K562 (cell line): Measurements from ENCODE around the gene CATSPER4. TPM values are rescaled to one million over a fixed set of nuclear protein-coding genes. Genes with fewer than 3 reads are reported as not detected.

Experiments used
- ATAC-seq: fragments of 200-7000 bp; cut with Tn5 transposase; 3 replicates; pipeline ENCODE4 v1.9.1; 2020; ENCODE audit warnings: moderate library complexity
- BruUV-seq: library from RNA; stranded (reverse); fragments of 400-500 nt; replicated peaks from 2 replicates; lab custom pipeline; 2021; lab: Mats Ljungman, UMichigan
- CTCF ChIA-PET: fragments of 300-600 bp; formaldehyde crosslinking; extraction: SDS; loops from one replicate; lab custom pipeline; 2021; ENCODE audit warnings: low intra/inter-chr PET ratio; lab: Yijun Ruan, JAX
- POLR2A ChIA-PET: fragments of 300-600, 350-650 bp; sonication (Branson Sonifier 250); formaldehyde crosslinking; extraction: SDS; loops from one replicate; lab custom pipeline; 2021; ENCODE audit warnings: antibody characterized with exemption, inconsistent platforms; lab: Yijun Ruan, JAX
- DNase-seq, 4 experiments: peaks; one replicate each; pipeline versions ENCODE4 v3.0.0 to v3.0.0-alpha.2; 2011 to 2018; ENCODE audit warnings: low spot score in 3 of 4, mixed read lengths in 3 of 4; ENCODE audit errors: extremely low read depth in 1 of 4
- FAIRE-seq: peaks from 2 replicates; lab custom pipeline; 2011; peaks lifted over from hg19 to GRCh38; lab: Jason Lieb, UNC
- H2AFZ ChIP-seq: 2 replicates; pipeline ENCODE4 v1.6.0; 2011; ENCODE audit warnings: low read depth, low read length, control low read depth, inconsistent platforms
- H3K27ac ChIP-seq: fragments of 200-600 bp; 3 replicates; pipeline ENCODE4 v1.8.0; 2011; ENCODE audit warnings: low read depth, mild to moderate bottlenecking, control low read depth, inconsistent platforms, low read length, moderate library complexity, mixed read lengths; ENCODE audit errors: extremely low read depth
- H3K27me3 ChIP-seq, 2 experiments: fragments of 300-600 bp in 1 of 2; 2 replicates in 1 of 2; 3 replicates in 1 of 2; pipeline versions ENCODE4 v1.6.0 to v1.8.0; 2011; ENCODE audit warnings: inconsistent platforms in 2 of 2, low read length in 2 of 2, mild to moderate bottlenecking in 1 of 2, mixed read lengths in 1 of 2, moderate library complexity in 1 of 2; ENCODE audit not compliant: control insufficient read depth in 2 of 2, insufficient read depth in 2 of 2
- H3K36me3 ChIP-seq: fragments of 300-600 bp; 3 replicates; pipeline ENCODE4 v1.8.0; 2011; ENCODE audit warnings: mild to moderate bottlenecking, low read length, inconsistent platforms; ENCODE audit not compliant: control insufficient read depth, insufficient read depth
- H3K4me1 ChIP-seq, 2 experiments: fragments of 200-600 bp in 1 of 2; replicated peaks in 1 of 2; 2 replicates in 1 of 2; 3 replicates in 1 of 2; pipeline versions ENCODE4 v1.5.1 to v1.8.0; 2011; ENCODE audit warnings: inconsistent platforms in 2 of 2, low read length in 2 of 2, mild to moderate bottlenecking in 1 of 2, mixed read lengths in 1 of 2, moderate library complexity in 1 of 2; ENCODE audit not compliant: control insufficient read depth in 2 of 2, insufficient read depth in 2 of 2
- H3K4me2 ChIP-seq: 2 replicates; pipeline ENCODE4 v1.6.1; 2011; ENCODE audit warnings: low read length, control low read depth, inconsistent platforms, mixed read lengths; ENCODE audit not compliant: insufficient read depth
- H3K4me3 ChIP-seq: fragments of 200-600 bp; sonication (generic), shearing (Covaris generic); 2 replicates; pipeline ENCODE4 v1.5.1; 2016; ENCODE audit warnings: control low read depth, inconsistent platforms
- H3K79me2 ChIP-seq: fragments of 200-600 bp; 3 replicates; pipeline ENCODE4 v1.8.0; 2011; ENCODE audit warnings: low read length, inconsistent platforms; ENCODE audit not compliant: control insufficient read depth, insufficient read depth
- H3K9ac ChIP-seq, 2 experiments: 2 replicates each; pipeline versions ENCODE4 v1.6.0 to v1.6.1; 2011; ENCODE audit warnings: low read depth in 2 of 2, low read length in 2 of 2, control low read depth in 1 of 2, inconsistent platforms in 1 of 2, mild to moderate bottlenecking in 1 of 2, mixed read lengths in 1 of 2; ENCODE audit not compliant: insufficient read depth in 1 of 2
- H3K9me1 ChIP-seq: one replicate; pipeline ENCODE4 v1.6.0; 2011; ENCODE audit warnings: inconsistent platforms, mild to moderate bottlenecking, low read length, moderate library complexity; ENCODE audit not compliant: control insufficient read depth, insufficient read depth
- H3K9me3 ChIP-seq: replicated peaks from 2 replicates; pipeline ENCODE4 v1.5.1; 2011; ENCODE audit warnings: low read depth, low read length, inconsistent platforms; ENCODE audit not compliant: control insufficient read depth, insufficient read depth
- H4K20me1 ChIP-seq: replicated peaks from 2 replicates; pipeline ENCODE4 v1.6.1; 2011; ENCODE audit warnings: low read length, inconsistent platforms, mixed read lengths; ENCODE audit not compliant: control insufficient read depth, insufficient read depth
- CHD1 ChIP-seq: fragments of 200-600 bp; sonication (generic); IDR thresholded peaks from one replicate; pipeline ENCODE4 v1.6.1; 2012; ENCODE audit warnings: mild to moderate bottlenecking, moderate library complexity, low read length, inconsistent platforms
- CXXC5 ChIP-seq: fragments of 250-450 bp; sonication (Bioruptor Pico); IDR thresholded peaks from 2 replicates; pipeline ENCODE4 v1.8.0; 2022; ENCODE audit warnings: inconsistent platforms, mild to moderate bottlenecking, moderate library complexity
- DNMT1 ChIP-seq: fragments of 450-650 bp; IDR thresholded peaks from 2 replicates; pipeline ENCODE4 v1.6.1; 2016; ENCODE audit warnings: antibody characterized with exemption, mild to moderate bottlenecking
- FOXJ3 ChIP-seq: sonication (generic); formaldehyde crosslinking; IDR thresholded peaks from 2 replicates; pipeline ENCODE4 v1.4.0; 2020; ENCODE audit warnings: mild to moderate bottlenecking, missing genetic modification reagents
- KAT7 ChIP-seq: sonication (generic); formaldehyde crosslinking; IDR thresholded peaks from 2 replicates; pipeline ENCODE4 v1.8.0; 2022; ENCODE audit warnings: missing genetic modification reagents, mild to moderate bottlenecking, borderline replicate concordance
- KLF10 ChIP-seq: fragments of 250-450 bp; sonication (Bioruptor Pico); IDR thresholded peaks from 2 replicates; pipeline ENCODE4 v1.6.1; 2021; ENCODE audit warnings: matching md5 sums
- MBD1 ChIP-seq: fragments of 250-450 bp; sonication (Bioruptor Pico); IDR thresholded peaks from 2 replicates; pipeline ENCODE4 v1.8.0; 2022; ENCODE audit warnings: inconsistent platforms
- MTF1 ChIP-seq: fragments of 250-450 bp; sonication (Bioruptor Pico); IDR thresholded peaks from 2 replicates; pipeline ENCODE4 v1.9.0; 2021; ENCODE audit warnings: moderate library complexity, mild to moderate bottlenecking, inconsistent platforms, borderline replicate concordance
- PBX2 ChIP-seq, 2 experiments: IDR thresholded peaks in 1 of 2; conservative IDR thresholded peaks in 1 of 2; 2 replicates each; pipeline ENCODE4 v1.6.1; 2016; ENCODE audit warnings: low read depth in 2 of 2, mild to moderate bottlenecking in 1 of 2, missing compliant biosample characterization in 1 of 2, missing genetic modification characterization in 1 of 2, moderate library complexity in 1 of 2
- RBM39 ChIP-seq: fragments of 200-400 bp; formaldehyde crosslinking; optimal IDR thresholded peaks from 2 replicates; pipeline ENCODE3; 2018; ENCODE audit warnings: low read depth, low read length
- SMARCA4 ChIP-seq: fragments of 450-650 bp; IDR thresholded peaks from 2 replicates; pipeline ENCODE4 v1.6.1; 2016
- STAG1 ChIP-seq: sonication (generic); formaldehyde crosslinking; IDR thresholded peaks from 2 replicates; pipeline ENCODE4 v1.5.0; 2020; ENCODE audit warnings: missing genetic modification reagents, borderline replicate concordance
- VEZF1 ChIP-seq: fragments of 200-800 bp; sonication (Bioruptor generic); IDR thresholded peaks from 2 replicates; pipeline ENCODE4 v1.6.1; 2017; ENCODE audit warnings: missing genetic modification characterization, missing compliant biosample characterization
- ZNF282 ChIP-seq: sonication (generic); formaldehyde crosslinking; IDR thresholded peaks from 2 replicates; pipeline ENCODE4 v1.8.1; 2023; ENCODE audit warnings: missing genetic modification reagents
- ZNF311 ChIP-seq: fragments of 250-450 bp; sonication (Bioruptor Pico); IDR thresholded peaks from 2 replicates; pipeline ENCODE4 v1.4.0; 2020; ENCODE audit warnings: mild to moderate bottlenecking, moderate library complexity
- ZNF512 ChIP-seq: IDR thresholded peaks from 2 replicates; pipeline ENCODE4 v1.6.1; 2016; ENCODE audit warnings: missing genetic modification characterization, missing compliant biosample characterization
- ZNF75A ChIP-seq: fragments of 450-650 bp; formaldehyde crosslinking; IDR thresholded peaks from 2 replicates; pipeline ENCODE4 v1.4.0; 2020; ENCODE audit warnings: mild to moderate bottlenecking
- WGBS: fragments of 100-300 bp; shearing (Covaris generic); methylation state at CpG from one replicate; pipeline ENCODE4 v1.1.6; 2016; ENCODE audit warnings: low coverage, mixed read lengths; ENCODE audit not compliant: insufficient coverage; ENCODE audit errors: missing lambda C conversion rate; 5-methylcytosine and 5-hydroxymethylcytosine counted together
- in situ Hi-C: fragments of 300-500 bp; cut with MboI; formaldehyde crosslinking; loops from 4 replicates; pipeline ENCODE4 v1.15.0; 2018; ENCODE audit warnings: inconsistent platforms, mixed read lengths
- intact Hi-C: fragments of 100-400 bp; cut with micrococcal nuclease; formaldehyde crosslinking; loops from 2 replicates; pipeline ENCODE4 v1.14.2; 2022
- polyA plus RNA-seq, 8 experiments: library from polyadenylated mRNA; depleted of rRNA in 4 of 8; stranded (reverse) in 5 of 8; unstranded in 3 of 8; fragments of >200 nt; fragmentation: Nextera tagmentation in 2 of 8; fragmentation: Illumina TruSeq in 1 of 8; extraction: Ambion mirVana in 2 of 8; extraction: Trizol in 1 of 8; gene quantifications; 2 replicates each; pipeline versions ENCODE4 v1.2.1 to v1.2.3, GENCODE V29; 2011 to 2014; ENCODE audit warnings: inconsistent platforms in 1 of 8, missing spikeins in 1 of 8
- total RNA-seq, 7 experiments: library from RNA; depleted of rRNA in 6 of 7; stranded (reverse); fragments of >200 nt in 6 of 7; fragmentation: Illumina TruSeq in 2 of 7; extraction: Trizol in 2 of 7; gene quantifications; 2 replicates each; pipeline versions ENCODE4 v1.2.1 to v1.2.3, GENCODE V29; 2011 to 2021; ENCODE audit warnings: low replicate concordance in 1 of 7

The CATSPER4 gene
- total and polyA plus RNA-seq, 9 of the 15 experiments (the other 6 are each of a cell fraction or from before 2014, with no cell fraction given), result 0.04 to 0.13 TPM; not detected in 7

GRCh38 chr1:26197301-26197700 is 6.9 kb downstream of the CATSPER4 start:
- WGBS, result 38% methylated on average over 3 of the region's 3 CpGs
- H3K9me1 ChIP-seq, result no peaks in the 10 kb centered on the region
- FAIRE-seq (no peak), DNase-seq (no peak), ATAC-seq (no peak)
- no peaks in the 10 kb centered on the region for H4K20me1 ChIP-seq
- H3K4me1 ChIP-seq, result peaks cover 23 to 26% of the 10 kb centered on the region in 2 experiments
- intact Hi-C loops (no loop called here), in situ Hi-C loops (no loop called here)
- no peaks in the 10 kb centered on the region for H3K27me3 ChIP-seq
- ChIA-PET POLR2A (interaction anchor here (0.7 kb wide), 1 partner anchor 182 kb away, joined by 3 read pairs; no protein-coding TSS in a partner anchor), CTCF (no interaction called here)
- no peak overlapping the region for H3K4me2 ChIP-seq
- H3K9me3 ChIP-seq, result no peaks in the 10 kb centered on the region
- no peaks in the 10 kb centered on the region for H3K79me2 ChIP-seq
- no peak overlapping the region for H3K27ac ChIP-seq
- no peak overlapping the region for H3K9ac ChIP-seq
- no peak overlapping the region for H3K4me3 ChIP-seq
- no TSS peak for BruUV-seq
- H2AFZ ChIP-seq, result no peak overlapping the region
- no peaks in the 10 kb centered on the region for H3K36me3 ChIP-seq
- TF ChIP-seq SMARCA4, result no peak
- no peak for TF ChIP-seq ZNF311
- TF ChIP-seq ZNF512 (tag), result no peak
- TF ChIP-seq VEZF1, result no peak
- TF ChIP-seq CHD1, result no peak
- no peak for TF ChIP-seq CXXC5
- TF ChIP-seq KLF10, result no peak
- no peak for TF ChIP-seq KAT7 (CRISPR knock-in tag)
- TF ChIP-seq ZNF75A, result no peak
- no peak for TF ChIP-seq MTF1
- TF ChIP-seq MBD1 (CRISPR knock-in tag), result no peak
- TF ChIP-seq RBM39, result no peak
- TF ChIP-seq PBX2 (CRISPR knock-in tag; IDR thresholded peaks at IDR 0.05; ENCODE audit: low read depth), result no peak
- TF ChIP-seq PBX2 (tag; conservative IDR thresholded peaks at IDR 0.05; ENCODE audit: low read depth), result no peak
- no peak for TF ChIP-seq FOXJ3 (CRISPR knock-in tag)
- TF ChIP-seq DNMT1, result no peak
- TF ChIP-seq STAG1 (CRISPR knock-in tag), result no peak
- TF ChIP-seq ZNF282 (CRISPR knock-in tag), result no peak
